Testis (tissue), 2 donors: Measurements from ENCODE around the gene ZNF804B.

Experiments
- POLR2A ChIP-seq: fragments of 450-650 bp; IDR thresholded peaks from one replicate; pipeline ENCODE4 v1.6.1; 2017; ENCODE audit warnings: antibody characterized with exemption, mild to moderate bottlenecking, moderate library complexity
- TF ChIP-seq, protein P1 (sequence below), 3 experiments: fragments of 450-650 bp in 2 of 3; fragments of 200-600 bp in 1 of 3; sonication (generic) in 1 of 3; IDR thresholded peaks; one replicate each; pipeline ENCODE4 v1.5.1; 2016 to 2019; ENCODE audit warnings: antibody characterized with exemption in 3 of 3, mild to moderate bottlenecking in 2 of 3, moderate library complexity in 1 of 3

DNA sequence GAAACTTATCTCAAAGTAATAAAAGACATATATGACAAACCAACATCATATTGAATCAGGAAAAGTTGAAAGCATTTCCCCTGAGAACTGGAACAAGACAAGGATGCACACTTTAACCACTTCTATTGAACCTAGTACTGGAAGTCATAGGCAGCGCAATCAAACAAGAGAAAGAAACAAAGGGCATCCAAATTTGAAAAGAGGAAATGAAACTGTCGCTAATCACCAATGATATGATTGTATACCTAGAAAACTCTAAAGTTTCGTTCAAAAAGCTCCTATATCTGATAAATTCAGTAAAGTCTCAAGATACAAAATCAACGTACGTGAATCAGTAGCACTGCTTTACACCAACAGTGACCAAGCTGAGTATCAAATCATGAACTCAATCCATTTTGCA is 173.8 kb downstream of the ZNF804B start:
- TF ChIP-seq, protein P1, sequence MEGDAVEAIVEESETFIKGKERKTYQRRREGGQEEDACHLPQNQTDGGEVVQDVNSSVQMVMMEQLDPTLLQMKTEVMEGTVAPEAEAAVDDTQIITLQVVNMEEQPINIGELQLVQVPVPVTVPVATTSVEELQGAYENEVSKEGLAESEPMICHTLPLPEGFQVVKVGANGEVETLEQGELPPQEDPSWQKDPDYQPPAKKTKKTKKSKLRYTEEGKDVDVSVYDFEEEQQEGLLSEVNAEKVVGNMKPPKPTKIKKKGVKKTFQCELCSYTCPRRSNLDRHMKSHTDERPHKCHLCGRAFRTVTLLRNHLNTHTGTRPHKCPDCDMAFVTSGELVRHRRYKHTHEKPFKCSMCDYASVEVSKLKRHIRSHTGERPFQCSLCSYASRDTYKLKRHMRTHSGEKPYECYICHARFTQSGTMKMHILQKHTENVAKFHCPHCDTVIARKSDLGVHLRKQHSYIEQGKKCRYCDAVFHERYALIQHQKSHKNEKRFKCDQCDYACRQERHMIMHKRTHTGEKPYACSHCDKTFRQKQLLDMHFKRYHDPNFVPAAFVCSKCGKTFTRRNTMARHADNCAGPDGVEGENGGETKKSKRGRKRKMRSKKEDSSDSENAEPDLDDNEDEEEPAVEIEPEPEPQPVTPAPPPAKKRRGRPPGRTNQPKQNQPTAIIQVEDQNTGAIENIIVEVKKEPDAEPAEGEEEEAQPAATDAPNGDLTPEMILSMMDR (IDR thresholded peaks at IDR 0.05): no peak
- no peak for TF ChIP-seq POLR2A
